ENCODE data around the gene ROR2. TPM values are rescaled to one million over a fixed set of nuclear protein-coding genes. Genes with fewer than 3 reads are reported as not detected.

The ROR2 gene
- total RNA-seq, 1 donor from 2014 or later: 0.74 TPM

GRCh38 chr9:91580136-91580535 is 369.9 kb downstream of the ROR2 start:
- H3K36me3 ChIP-seq: no peaks in the 10 kb centered on the region
- no peak overlapping the region for H3K27ac ChIP-seq (replicated peaks)
- no peak overlapping the region for H3K4me3 ChIP-seq
- no peak for TF ChIP-seq CTCF (IDR thresholded peaks at IDR 0.05; ENCODE audit: borderline replicate concordance)
- H3K27me3 ChIP-seq (ENCODE audit: low read depth): no peaks in the 10 kb centered on the region
- intact Hi-C loops (cut with micrococcal nuclease): no loop called here
- no peaks in the 10 kb centered on the region for H3K9me3 ChIP-seq (replicated peaks)
- no peaks in the 10 kb centered on the region for H3K4me1 ChIP-seq
- DNase-seq: no peak

- no peak for DNase-seq
- no peak overlapping the region for H3K27ac ChIP-seq (replicated peaks)
- H3K4me1 ChIP-seq: no peaks in the 10 kb centered on the region
- no peak overlapping the region for H3K4me3 ChIP-seq
- no peaks in the 10 kb centered on the region for H3K9me3 ChIP-seq (replicated peaks)
- intact Hi-C loops (cut with micrococcal nuclease): no loop called here
- no peaks in the 10 kb centered on the region for H3K27me3 ChIP-seq (ENCODE audit: low read depth)
- H3K36me3 ChIP-seq: no peaks in the 10 kb centered on the region
- TF ChIP-seq CTCF (IDR thresholded peaks at IDR 0.05; ENCODE audit: borderline replicate concordance): no peak
These were observed 371.1 kb downstream of the ROR2 start for GRCh38 chr9:91578911-91579310.

GRCh38 chr9:91577633-91578061 is 372.4 kb downstream of the ROR2 start:
- TF ChIP-seq CTCF (IDR thresholded peaks at IDR 0.05; ENCODE audit: borderline replicate concordance): no peak
- H3K27ac ChIP-seq (replicated peaks): no peak overlapping the region

GRCh38 chr9:91572811-91573210 is 377.2 kb downstream of the ROR2 start:
- Histone ChIP-seq H3K27ac (replicated peaks) (no peak overlapping the region), H3K27me3 (ENCODE audit: low read depth) (no peaks in the 10 kb centered on the region), H3K9me3 (replicated peaks) (peaks cover 27% of the 10 kb centered on the region), H3K36me3 (no peaks in the 10 kb centered on the region), H3K4me3 (no peak overlapping the region), H3K4me1 (peaks cover 5% of the 10 kb centered on the region)
- TF ChIP-seq CTCF (IDR thresholded peaks at IDR 0.05; ENCODE audit: borderline replicate concordance): no peak
- no peak for DNase-seq
- intact Hi-C loops (cut with micrococcal nuclease): no loop called here

More at GRCh38 chr9:91577633-91578061, 372.4 kb downstream of the ROR2 start:
- intact Hi-C loops (cut with micrococcal nuclease): no loop called here
- no peak for DNase-seq
- Histone ChIP-seq H3K36me3 (no peaks in the 10 kb centered on the region), H3K27me3 (ENCODE audit: low read depth) (no peaks in the 10 kb centered on the region), H3K4me1 (no peaks in the 10 kb centered on the region), H3K4me3 (no peak overlapping the region), H3K9me3 (replicated peaks) (no peaks in the 10 kb centered on the region)

GRCh38 chr9:91572044-91572443 is 378.0 kb downstream of the ROR2 start:
- TF ChIP-seq CTCF (IDR thresholded peaks at IDR 0.05; ENCODE audit: borderline replicate concordance): no peak
- H3K27ac ChIP-seq (replicated peaks): no peak overlapping the region
- no peak overlapping the region for H3K4me3 ChIP-seq
- H3K36me3 ChIP-seq: no peaks in the 10 kb centered on the region
- intact Hi-C loops (cut with micrococcal nuclease): no loop called here
- no peaks in the 10 kb centered on the region for H3K27me3 ChIP-seq (ENCODE audit: low read depth)
- H3K4me1 ChIP-seq: peaks cover 5% of the 10 kb centered on the region
- H3K9me3 ChIP-seq (replicated peaks): peaks cover 28% of the 10 kb centered on the region
- DNase-seq: no peak

GRCh38 chr9:91571036-91571435 is 379.0 kb downstream of the ROR2 start:
- TF ChIP-seq CTCF (IDR thresholded peaks at IDR 0.05; ENCODE audit: borderline replicate concordance): no peak
- Histone ChIP-seq H3K27ac (replicated peaks) (no peak overlapping the region), H3K9me3 (replicated peaks) (peaks cover 28% of the 10 kb centered on the region), H3K27me3 (ENCODE audit: low read depth) (no peaks in the 10 kb centered on the region), H3K4me1 (peaks cover 5% of the 10 kb centered on the region), H3K4me3 (no peak overlapping the region), H3K36me3 (no peaks in the 10 kb centered on the region)
- no peak for DNase-seq
- intact Hi-C loops (cut with micrococcal nuclease): no loop called here

All from left ventricle myocardium inferior (tissue), 1 donor.